Measurements from ENCODE around the gene CDKAL1. TPM values are rescaled to one million over a fixed set of nuclear protein-coding genes. Genes with fewer than 3 reads are reported as not detected.

Gene CDKAL1
- total and polyA plus RNA-seq, 3 experiments from 2014 or later: 26.7 to 30.2 (median 29.6) TPM

- CTCF ChIA-PET: no interaction called here
- no peak overlapping the region for H3K4me3 Mint-ChIP-seq
Observed at GRCh38 chr6:20620043-20620442, 85.8 kb downstream of the CDKAL1 start.

GRCh38 chr6:20623761-20624160, 89.5 kb downstream of the CDKAL1 start:
- Histone ChIP-seq H3K27ac (ENCODE audit: low read depth, low read length) (no peak overlapping the region), H3K9me3 (ENCODE audit: low read length) (no peaks in the 10 kb centered on the region), H3K36me3 (ENCODE audit: insufficient read depth, low read length) (no peaks in the 10 kb centered on the region), H3K27me3 (ENCODE audit: insufficient read depth, low read length, poor library complexity, severe bottlenecking) (no peaks in the 10 kb centered on the region), H3K4me3 (ENCODE audit: low read length) (no peak overlapping the region), H3K4me1 (ENCODE audit: insufficient read depth, low read length) (no peaks in the 10 kb centered on the region)
- Mint-ChIP-seq H3K27ac (no peak overlapping the region), H3K9me3 (no peaks in the 10 kb centered on the region), H3K4me1 (peaks cover 17 to 32% (median 18%) of the 10 kb centered on the region in 3 donors), H3K27me3 (no peaks in the 10 kb centered on the region), H3K36me3 (peaks cover 1 to 12% (median 6%) of the 10 kb centered on the region in 3 donors), H3K4me3 (no peak overlapping the region)
- CTCF ChIA-PET: no interaction called here
- DNase-seq: no peak
- POLR2A ChIA-PET: no interaction called here

More at GRCh38 chr6:20620043-20620442, 85.8 kb downstream of the CDKAL1 start:
- Mint-ChIP-seq H3K36me3 (peaks cover 4 to 20% (median 17%) of the 10 kb centered on the region in 3 donors), H3K9me3 (peaks cover 0 to 3% (median 2%) of the 10 kb centered on the region in 5 donors), H3K27ac (no peak overlapping the region), H3K27me3 (no peaks in the 10 kb centered on the region), H3K4me1 (peaks cover 13 to 37% (median 19%) of the 10 kb centered on the region in 3 donors)
- POLR2A ChIA-PET: no interaction called here
- no peak overlapping the region for H3K4me3 ChIP-seq (ENCODE audit: low read length)
- no peak for DNase-seq
- no peak overlapping the region for H3K27ac ChIP-seq (ENCODE audit: low read depth, low read length)
- no peaks in the 10 kb centered on the region for H3K4me1 ChIP-seq (ENCODE audit: insufficient read depth, low read length)
- H3K36me3 ChIP-seq (ENCODE audit: insufficient read depth, low read length): no peaks in the 10 kb centered on the region
- no peaks in the 10 kb centered on the region for H3K27me3 ChIP-seq (ENCODE audit: insufficient read depth, low read length, poor library complexity, severe bottlenecking)
- no peaks in the 10 kb centered on the region for H3K9me3 ChIP-seq (ENCODE audit: low read length)

GRCh38 chr6:20626165-20626564, 91.9 kb downstream of the CDKAL1 start:
- no peak overlapping the region for H3K27ac Mint-ChIP-seq
- H3K4me1 Mint-ChIP-seq: peaks cover 19 to 43% (median 29%) of the 10 kb centered on the region in 3 donors
- no peaks in the 10 kb centered on the region for H3K27me3 Mint-ChIP-seq
- H3K36me3 Mint-ChIP-seq: peaks cover 1 to 10% (median 5%) of the 10 kb centered on the region in 3 donors
- ChIA-PET POLR2A (no interaction called here), CTCF (no interaction called here)
- Histone ChIP-seq H3K4me1 (ENCODE audit: insufficient read depth, low read length) (no peaks in the 10 kb centered on the region), H3K36me3 (ENCODE audit: insufficient read depth, low read length) (no peaks in the 10 kb centered on the region), H3K4me3 (ENCODE audit: low read length) (no peak overlapping the region), H3K9me3 (ENCODE audit: low read length) (no peaks in the 10 kb centered on the region), H3K27ac (ENCODE audit: low read depth, low read length) (no peak overlapping the region), H3K27me3 (ENCODE audit: insufficient read depth, low read length, poor library complexity, severe bottlenecking) (no peaks in the 10 kb centered on the region)
- no peak overlapping the region for H3K4me3 Mint-ChIP-seq
- DNase-seq: no peak
- H3K9me3 Mint-ChIP-seq: no peaks in the 10 kb centered on the region

- Histone ChIP-seq H3K27me3 (ENCODE audit: insufficient read depth, low read length, poor library complexity, severe bottlenecking) (no peaks in the 10 kb centered on the region), H3K9me3 (ENCODE audit: low read length) (no peaks in the 10 kb centered on the region), H3K36me3 (ENCODE audit: insufficient read depth, low read length) (no peaks in the 10 kb centered on the region), H3K27ac (ENCODE audit: low read depth, low read length) (no peak overlapping the region), H3K4me1 (ENCODE audit: insufficient read depth, low read length) (no peaks in the 10 kb centered on the region), H3K4me3 (ENCODE audit: low read length) (no peak overlapping the region)
- Mint-ChIP-seq H3K4me1 (peaks cover 27 to 44% (median 30%) of the 10 kb centered on the region in 3 donors), H3K27me3 (no peaks in the 10 kb centered on the region), H3K9me3 (no peaks in the 10 kb centered on the region), H3K4me3 (peak overlapping the region in 1 of 7 donors; percentile 38), H3K36me3 (peaks cover 0 to 17% (median 11%) of the 10 kb centered on the region in 3 donors), H3K27ac (peak overlapping the region in 1 of 8 donors; percentile 2)
- POLR2A ChIA-PET: no interaction called here
- no peak for DNase-seq
- CTCF ChIA-PET: no interaction called here
Observed at GRCh38 chr6:20629509-20629908, 95.3 kb downstream of the CDKAL1 start.

- H3K36me3 Mint-ChIP-seq: peaks cover 0 to 17% (median 12%) of the 10 kb centered on the region in 3 donors
- H3K4me1 ChIP-seq (ENCODE audit: insufficient read depth, low read length): no peaks in the 10 kb centered on the region
- no peaks in the 10 kb centered on the region for H3K27me3 ChIP-seq (ENCODE audit: insufficient read depth, low read length, poor library complexity, severe bottlenecking)
- H3K9me3 Mint-ChIP-seq: no peaks in the 10 kb centered on the region
- H3K4me3 ChIP-seq (ENCODE audit: low read length): no peak overlapping the region
- CTCF ChIA-PET: no interaction called here
- no peaks in the 10 kb centered on the region for H3K9me3 ChIP-seq (ENCODE audit: low read length)
- H3K27me3 Mint-ChIP-seq: no peaks in the 10 kb centered on the region
- no peak overlapping the region for H3K4me3 Mint-ChIP-seq
- no peak overlapping the region for H3K27ac ChIP-seq (ENCODE audit: low read depth, low read length)
- peaks cover 24 to 41% (median 27%) of the 10 kb centered on the region in 3 donors for H3K4me1 Mint-ChIP-seq
- H3K36me3 ChIP-seq (ENCODE audit: insufficient read depth, low read length): no peaks in the 10 kb centered on the region
- no peak for DNase-seq
- peak overlapping the region in 1 of 8 donors; percentile 24 for H3K27ac Mint-ChIP-seq
- POLR2A ChIA-PET: no interaction called here
Observed at GRCh38 chr6:20630136-20630535, 95.9 kb downstream of the CDKAL1 start.

- no peak overlapping the region for H3K27ac ChIP-seq (ENCODE audit: low read depth, low read length)
- Mint-ChIP-seq H3K4me1 (peaks cover 23 to 41% (median 30%) of the 10 kb centered on the region in 3 donors), H3K4me3 (no peak overlapping the region), H3K27me3 (no peaks in the 10 kb centered on the region), H3K27ac (peak overlapping the region in 3 of 8 donors; percentile 10 to 13 (median 12)), H3K9me3 (no peaks in the 10 kb centered on the region), H3K36me3 (peaks cover 0 to 21% (median 15%) of the 10 kb centered on the region in 3 donors)
- H3K36me3 ChIP-seq (ENCODE audit: insufficient read depth, low read length): no peaks in the 10 kb centered on the region
- ChIA-PET POLR2A (no interaction called here), CTCF (no interaction called here)
- no peak overlapping the region for H3K4me3 ChIP-seq (ENCODE audit: low read length)
- H3K4me1 ChIP-seq (ENCODE audit: insufficient read depth, low read length): no peaks in the 10 kb centered on the region
- no peaks in the 10 kb centered on the region for H3K27me3 ChIP-seq (ENCODE audit: insufficient read depth, low read length, poor library complexity, severe bottlenecking)
- H3K9me3 ChIP-seq (ENCODE audit: low read length): no peaks in the 10 kb centered on the region
- no peak for DNase-seq
Observed at GRCh38 chr6:20630617-20631548, 96.6 kb downstream of the CDKAL1 start.

GRCh38 chr6:20631549-20631924, 97.3 kb downstream of the CDKAL1 start:
- ChIA-PET CTCF (no interaction called here), POLR2A (no interaction called here)
- Histone ChIP-seq H3K9me3 (ENCODE audit: low read length) (no peaks in the 10 kb centered on the region), H3K4me3 (ENCODE audit: low read length) (no peak overlapping the region), H3K36me3 (ENCODE audit: insufficient read depth, low read length) (no peaks in the 10 kb centered on the region), H3K27me3 (ENCODE audit: insufficient read depth, low read length, poor library complexity, severe bottlenecking) (no peaks in the 10 kb centered on the region), H3K4me1 (ENCODE audit: insufficient read depth, low read length) (no peaks in the 10 kb centered on the region), H3K27ac (ENCODE audit: low read depth, low read length) (no peak overlapping the region)
- Mint-ChIP-seq H3K27me3 (no peaks in the 10 kb centered on the region), H3K9me3 (no peaks in the 10 kb centered on the region), H3K27ac (no peak overlapping the region), H3K36me3 (peaks cover 3 to 27% (median 20%) of the 10 kb centered on the region in 3 donors), H3K4me3 (no peak overlapping the region), H3K4me1 (peaks cover 29 to 41% (median 31%) of the 10 kb centered on the region in 3 donors)
- no peak for DNase-seq

GRCh38 chr6:20632696-20633095, 98.4 kb downstream of the CDKAL1 start:
- H3K27ac Mint-ChIP-seq: peak overlapping the region in 3 of 8 donors; percentile 1 to 48 (median 7)
- H3K4me1 Mint-ChIP-seq: peaks cover 25 to 44% (median 31%) of the 10 kb centered on the region in 3 donors
- no peak for DNase-seq
- no peaks in the 10 kb centered on the region for H3K27me3 Mint-ChIP-seq
- Histone ChIP-seq H3K36me3 (ENCODE audit: insufficient read depth, low read length) (no peaks in the 10 kb centered on the region), H3K27me3 (ENCODE audit: insufficient read depth, low read length, poor library complexity, severe bottlenecking) (no peaks in the 10 kb centered on the region), H3K27ac (ENCODE audit: low read depth, low read length) (no peak overlapping the region), H3K4me1 (ENCODE audit: insufficient read depth, low read length) (no peaks in the 10 kb centered on the region), H3K4me3 (ENCODE audit: low read length) (no peak overlapping the region), H3K9me3 (ENCODE audit: low read length) (no peaks in the 10 kb centered on the region)
- H3K4me3 Mint-ChIP-seq: no peak overlapping the region
- H3K36me3 Mint-ChIP-seq: peaks cover 3 to 27% (median 20%) of the 10 kb centered on the region in 3 donors
- no peaks in the 10 kb centered on the region for H3K9me3 Mint-ChIP-seq
- CTCF ChIA-PET: no interaction called here
- POLR2A ChIA-PET: no interaction called here

All from CD8-positive, alpha-beta memory T cell (primary cell).